Measurements from ENCODE around the gene CTXND2. TPM values are rescaled to one million over a fixed set of nuclear protein-coding genes. Genes with fewer than 3 reads are reported as not detected.
"Not testable (repeated sequence)": the region's sequence is repeated elsewhere in the genome, so short reads cannot be mapped to it uniquely, and the experiment has no call there.

CTXND2 gene
- polyA plus RNA-seq, result not detected

- Histone ChIP-seq H3K27me3 (ENCODE audit: control insufficient read depth in 1 of 2, insufficient read depth in 2 of 2, low read length in 2 of 2) (no peaks in the 10 kb centered on the region), H3K36me3 (ENCODE audit: control insufficient read depth in 2 of 2, insufficient read depth in 2 of 2, low read length in 1 of 2) (no peaks in the 10 kb centered on the region), H3K4me1 (ENCODE audit: control insufficient read depth in 2 of 2, insufficient read depth in 2 of 2, low read length in 1 of 2) (no peaks in the 10 kb centered on the region), H3K27ac (ENCODE audit: low read depth in 2 of 2, low read length in 1 of 2) (no peak within 1 kb of the TSS), H3K9me3 (ENCODE audit: control insufficient read depth in 2 of 2, insufficient read depth in 1 of 2, low read depth in 1 of 2, low read length in 1 of 2) (no peaks in the 10 kb centered on the region), H3K4me3 (ENCODE audit: low read depth in 1 of 2, low read length in 2 of 2) (no peak within 1 kb of the TSS)
- 38% methylated on average over 3 of the region's 3 CpGs for WGBS, 2 donors
Measured at GRCh38 chr1:150887018-150887417, at the start of gene CTXND2. Gene CTXND2, plus strand, starts transcription at chr1:150887136. Its CDS starts 25,179 bp downstream, at chr1:150912315.

GRCh38 chr1:150840850-150841249 is 46.1 kb upstream of the CTXND2 start:
- H3K27me3 ChIP-seq (ENCODE audit: control insufficient read depth in 1 of 2, insufficient read depth in 2 of 2, low read length in 2 of 2); H3K4me1 ChIP-seq (ENCODE audit: control insufficient read depth in 2 of 2, insufficient read depth in 2 of 2, low read length in 1 of 2); H3K9me3 ChIP-seq (ENCODE audit: control insufficient read depth in 2 of 2, insufficient read depth in 1 of 2, low read depth in 1 of 2, low read length in 1 of 2); H3K4me3 ChIP-seq (ENCODE audit: low read depth in 1 of 2, low read length in 2 of 2); H3K36me3 ChIP-seq (ENCODE audit: control insufficient read depth in 2 of 2, insufficient read depth in 2 of 2, low read length in 1 of 2); H3K27ac ChIP-seq (ENCODE audit: low read depth in 2 of 2, low read length in 1 of 2): not testable (repeated sequence)
- 88 to 96% methylated on average over 11 of the region's 11 CpGs for WGBS, 2 donors

- H3K36me3 ChIP-seq (ENCODE audit: control insufficient read depth in 2 of 2, insufficient read depth in 2 of 2, low read length in 1 of 2), result peaks cover 0 to 4% of the 10 kb centered on the region in 2 donors
- no peak overlapping the region for H3K27ac ChIP-seq (ENCODE audit: low read depth in 2 of 2, low read length in 1 of 2)
- WGBS, 2 donors, result 89 to 92% methylated on average over 3 of the region's 3 CpGs
- no peaks in the 10 kb centered on the region for H3K27me3 ChIP-seq (ENCODE audit: control insufficient read depth in 1 of 2, insufficient read depth in 2 of 2, low read length in 2 of 2)
- no peak overlapping the region for H3K4me3 ChIP-seq (ENCODE audit: low read depth in 1 of 2, low read length in 2 of 2)
- no peaks in the 10 kb centered on the region for H3K4me1 ChIP-seq (ENCODE audit: control insufficient read depth in 2 of 2, insufficient read depth in 2 of 2, low read length in 1 of 2)
- no peaks in the 10 kb centered on the region for H3K9me3 ChIP-seq (ENCODE audit: control insufficient read depth in 2 of 2, insufficient read depth in 1 of 2, low read depth in 1 of 2, low read length in 1 of 2)
Measured at GRCh38 chr1:150841626-150842025, 45.3 kb upstream of the CTXND2 start.

- H3K36me3 ChIP-seq (ENCODE audit: control insufficient read depth in 2 of 2, insufficient read depth in 2 of 2, low read length in 1 of 2), result peaks cover 0 to 4% of the 10 kb centered on the region in 2 donors
Measured at GRCh38 chr1:150842343-150842742, 44.6 kb upstream of the CTXND2 start.

GRCh38 chr1:150842964-150843363 is 44.0 kb upstream of the CTXND2 start:
- no peaks in the 10 kb centered on the region for H3K27me3 ChIP-seq (ENCODE audit: control insufficient read depth in 1 of 2, insufficient read depth in 2 of 2, low read length in 2 of 2)
- no peak overlapping the region for H3K27ac ChIP-seq (ENCODE audit: low read depth in 2 of 2, low read length in 1 of 2)
- H3K4me1 ChIP-seq (ENCODE audit: control insufficient read depth in 2 of 2, insufficient read depth in 2 of 2, low read length in 1 of 2), result no peaks in the 10 kb centered on the region
- 77 to 88% methylated on average over 2 of the region's 2 CpGs for WGBS, 2 donors
- H3K36me3 ChIP-seq (ENCODE audit: control insufficient read depth in 2 of 2, insufficient read depth in 2 of 2, low read length in 1 of 2), result peaks cover 0 to 4% of the 10 kb centered on the region in 2 donors
- no peaks in the 10 kb centered on the region for H3K9me3 ChIP-seq (ENCODE audit: control insufficient read depth in 2 of 2, insufficient read depth in 1 of 2, low read depth in 1 of 2, low read length in 1 of 2)
- H3K4me3 ChIP-seq (ENCODE audit: low read depth in 1 of 2, low read length in 2 of 2), result no peak overlapping the region

More at GRCh38 chr1:150842343-150842742, 44.6 kb upstream of the CTXND2 start:
- Histone ChIP-seq H3K4me3 (ENCODE audit: low read depth in 1 of 2, low read length in 2 of 2) (no peak overlapping the region), H3K27ac (ENCODE audit: low read depth in 2 of 2, low read length in 1 of 2) (no peak overlapping the region), H3K9me3 (ENCODE audit: control insufficient read depth in 2 of 2, insufficient read depth in 1 of 2, low read depth in 1 of 2, low read length in 1 of 2) (no peaks in the 10 kb centered on the region), H3K27me3 (ENCODE audit: control insufficient read depth in 1 of 2, insufficient read depth in 2 of 2, low read length in 2 of 2) (no peaks in the 10 kb centered on the region), H3K4me1 (ENCODE audit: control insufficient read depth in 2 of 2, insufficient read depth in 2 of 2, low read length in 1 of 2) (no peaks in the 10 kb centered on the region)
- 61 to 72% methylated on average over 2 of the region's 2 CpGs for WGBS, 2 donors

GRCh38 chr1:150843474-150843873 is 43.5 kb upstream of the CTXND2 start:
- Histone ChIP-seq H3K27ac (ENCODE audit: low read depth in 2 of 2, low read length in 1 of 2) (no peak overlapping the region), H3K36me3 (ENCODE audit: control insufficient read depth in 2 of 2, insufficient read depth in 2 of 2, low read length in 1 of 2) (peaks cover 0 to 4% of the 10 kb centered on the region in 2 donors)
- WGBS, 2 donors, result 86 to 90% methylated on average over 2 of the region's 2 CpGs

GRCh38 chr1:150846473-150847146 is 40.3 kb upstream of the CTXND2 start:
- no peaks in the 10 kb centered on the region for H3K36me3 ChIP-seq (ENCODE audit: control insufficient read depth in 2 of 2, insufficient read depth in 2 of 2, low read length in 1 of 2)
- WGBS, 2 donors, result 92 to 96% methylated on average over 4 of the region's 4 CpGs
- H3K27ac ChIP-seq (ENCODE audit: low read depth in 2 of 2, low read length in 1 of 2), result no peak overlapping the region
- H3K27me3 ChIP-seq (ENCODE audit: control insufficient read depth in 1 of 2, insufficient read depth in 2 of 2, low read length in 2 of 2), result no peaks in the 10 kb centered on the region
- H3K4me3 ChIP-seq (ENCODE audit: low read depth in 1 of 2, low read length in 2 of 2), result no peak overlapping the region
- H3K4me1 ChIP-seq (ENCODE audit: control insufficient read depth in 2 of 2, insufficient read depth in 2 of 2, low read length in 1 of 2), result no peaks in the 10 kb centered on the region
- no peaks in the 10 kb centered on the region for H3K9me3 ChIP-seq (ENCODE audit: control insufficient read depth in 2 of 2, insufficient read depth in 1 of 2, low read depth in 1 of 2, low read length in 1 of 2)

More at GRCh38 chr1:150843474-150843873, 43.5 kb upstream of the CTXND2 start:
- no peaks in the 10 kb centered on the region for H3K27me3 ChIP-seq (ENCODE audit: control insufficient read depth in 1 of 2, insufficient read depth in 2 of 2, low read length in 2 of 2)
- H3K4me1 ChIP-seq (ENCODE audit: control insufficient read depth in 2 of 2, insufficient read depth in 2 of 2, low read length in 1 of 2), result no peaks in the 10 kb centered on the region
- H3K9me3 ChIP-seq (ENCODE audit: control insufficient read depth in 2 of 2, insufficient read depth in 1 of 2, low read depth in 1 of 2, low read length in 1 of 2), result no peaks in the 10 kb centered on the region
- H3K4me3 ChIP-seq (ENCODE audit: low read depth in 1 of 2, low read length in 2 of 2), result no peak overlapping the region

- not testable (repeated sequence) for H3K4me3 ChIP-seq (ENCODE audit: low read depth in 1 of 2, low read length in 2 of 2); H3K4me1 ChIP-seq (ENCODE audit: control insufficient read depth in 2 of 2, insufficient read depth in 2 of 2, low read length in 1 of 2); H3K27ac ChIP-seq (ENCODE audit: low read depth in 2 of 2, low read length in 1 of 2); H3K27me3 ChIP-seq (ENCODE audit: control insufficient read depth in 1 of 2, insufficient read depth in 2 of 2, low read length in 2 of 2); H3K36me3 ChIP-seq (ENCODE audit: control insufficient read depth in 2 of 2, insufficient read depth in 2 of 2, low read length in 1 of 2); H3K9me3 ChIP-seq (ENCODE audit: control insufficient read depth in 2 of 2, insufficient read depth in 1 of 2, low read depth in 1 of 2, low read length in 1 of 2)
- WGBS, 2 donors, result 97 to 98% methylated on average over 36 to 49 of the region's 49 CpGs
Measured at GRCh38 chr1:150850801-150851362, 36.1 kb upstream of the CTXND2 start.

- H3K27ac ChIP-seq (ENCODE audit: low read depth in 2 of 2, low read length in 1 of 2); H3K36me3 ChIP-seq (ENCODE audit: control insufficient read depth in 2 of 2, insufficient read depth in 2 of 2, low read length in 1 of 2); H3K9me3 ChIP-seq (ENCODE audit: control insufficient read depth in 2 of 2, insufficient read depth in 1 of 2, low read depth in 1 of 2, low read length in 1 of 2); H3K27me3 ChIP-seq (ENCODE audit: control insufficient read depth in 1 of 2, insufficient read depth in 2 of 2, low read length in 2 of 2); H3K4me1 ChIP-seq (ENCODE audit: control insufficient read depth in 2 of 2, insufficient read depth in 2 of 2, low read length in 1 of 2); H3K4me3 ChIP-seq (ENCODE audit: low read depth in 1 of 2, low read length in 2 of 2): not testable (repeated sequence)
- WGBS, 2 donors, result 83 to 89% methylated on average over 3 of the region's 3 CpGs
Measured at GRCh38 chr1:150852734-150853133, 34.2 kb upstream of the CTXND2 start.

- Histone ChIP-seq H3K4me3 (ENCODE audit: low read depth in 1 of 2, low read length in 2 of 2) (no peak overlapping the region), H3K9me3 (ENCODE audit: control insufficient read depth in 2 of 2, insufficient read depth in 1 of 2, low read depth in 1 of 2, low read length in 1 of 2) (no peaks in the 10 kb centered on the region), H3K27ac (ENCODE audit: low read depth in 2 of 2, low read length in 1 of 2) (no peak overlapping the region), H3K36me3 (ENCODE audit: control insufficient read depth in 2 of 2, insufficient read depth in 2 of 2, low read length in 1 of 2) (no peaks in the 10 kb centered on the region), H3K27me3 (ENCODE audit: control insufficient read depth in 1 of 2, insufficient read depth in 2 of 2, low read length in 2 of 2) (no peaks in the 10 kb centered on the region), H3K4me1 (ENCODE audit: control insufficient read depth in 2 of 2, insufficient read depth in 2 of 2, low read length in 1 of 2) (no peaks in the 10 kb centered on the region)
- WGBS, 2 donors, result 96% methylated on average over 2 of the region's 2 CpGs
Measured at GRCh38 chr1:150863724-150864123, 23.2 kb upstream of the CTXND2 start.

Measured in esophagus (tissue), 2 donors.